Measurements from ENCODE around the gene BIRC2. TPM values are rescaled to one million over a fixed set of nuclear protein-coding genes. Genes with fewer than 3 reads are reported as not detected.

BIRC2 gene
- total RNA-seq, 1 donor from 2014 or later: 46.9 TPM

DNA sequence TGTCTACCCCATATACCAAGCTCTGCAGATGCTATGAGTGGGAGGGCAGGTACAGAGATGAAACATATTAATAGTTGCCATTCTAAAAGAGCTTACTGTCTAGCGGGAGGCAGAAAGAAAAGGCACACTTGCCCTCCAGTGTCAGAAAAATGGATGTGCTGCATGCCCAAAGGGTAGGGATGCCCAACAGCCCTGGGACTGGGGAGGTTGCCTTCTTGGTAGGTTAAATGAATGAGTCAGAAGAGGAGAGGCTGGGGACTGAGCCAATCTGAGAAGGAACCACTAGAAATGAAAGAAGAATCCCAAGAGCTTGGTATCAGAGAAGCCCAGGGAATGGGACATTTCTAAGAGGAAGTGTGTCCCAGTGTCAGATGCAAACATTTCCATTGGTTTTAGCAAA lies 28.5 kb upstream of the BIRC2 start:
- no peak overlapping the region for H3K27ac Mint-ChIP-seq
- peaks cover 15% of the 10 kb centered on the region for H3K4me1 Mint-ChIP-seq (ENCODE audit: unreplicated experiment)
- no peak for TF ChIP-seq CTCF (conservative IDR thresholded peaks at IDR 0.05)
- peak overlapping the region; percentile 13 for H3K4me3 Mint-ChIP-seq
- no peaks in the 10 kb centered on the region for H3K9me3 Mint-ChIP-seq
- peaks cover 15% of the 10 kb centered on the region for H3K27me3 Mint-ChIP-seq
- no peak for DNase-seq (ENCODE audit: extremely low spot score, unreplicated experiment)
- H3K36me3 Mint-ChIP-seq: no peaks in the 10 kb centered on the region

DNA sequence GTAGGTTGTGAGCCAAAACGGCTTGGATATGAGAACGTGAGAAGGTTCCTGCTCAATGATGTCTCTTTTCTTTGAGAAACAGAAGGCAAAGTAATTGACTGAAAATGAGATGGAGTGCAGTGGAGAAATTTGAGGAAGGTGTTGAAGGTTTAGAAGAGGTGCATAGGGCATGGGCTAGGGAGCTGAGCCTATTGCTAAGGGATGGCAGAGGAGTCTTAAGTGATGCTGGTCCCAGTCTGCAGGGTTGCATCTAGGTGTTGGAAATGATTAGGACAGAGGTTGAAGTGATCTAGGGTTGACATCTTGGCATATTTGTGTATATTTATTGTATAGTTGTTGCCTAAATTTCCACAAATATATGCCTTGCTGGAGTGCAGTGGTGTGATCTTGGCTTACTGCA lies 27.5 kb upstream of the BIRC2 start:
- Mint-ChIP-seq H3K36me3 (no peaks in the 10 kb centered on the region), H3K27ac (no peak overlapping the region), H3K9me3 (no peaks in the 10 kb centered on the region), H3K4me1 (ENCODE audit: unreplicated experiment) (peaks cover 12% of the 10 kb centered on the region), H3K4me3 (peak overlapping the region; percentile 7), H3K27me3 (peaks cover 15% of the 10 kb centered on the region)
- no peak for TF ChIP-seq CTCF (conservative IDR thresholded peaks at IDR 0.05)
- DNase-seq (ENCODE audit: extremely low spot score, unreplicated experiment): no peak

GRCh38 chr11:102320188-102320587 lies 26.8 kb upstream of the BIRC2 start:
- H3K4me1 Mint-ChIP-seq (ENCODE audit: unreplicated experiment): peaks cover 12% of the 10 kb centered on the region
- DNase-seq (ENCODE audit: extremely low spot score, unreplicated experiment): no peak
- TF ChIP-seq CTCF (conservative IDR thresholded peaks at IDR 0.05): no peak
- peaks cover 15% of the 10 kb centered on the region for H3K27me3 Mint-ChIP-seq
- H3K27ac Mint-ChIP-seq: no peak overlapping the region
- no peak overlapping the region for H3K4me3 Mint-ChIP-seq
- H3K36me3 Mint-ChIP-seq: no peaks in the 10 kb centered on the region
- H3K9me3 Mint-ChIP-seq: no peaks in the 10 kb centered on the region

DNA sequence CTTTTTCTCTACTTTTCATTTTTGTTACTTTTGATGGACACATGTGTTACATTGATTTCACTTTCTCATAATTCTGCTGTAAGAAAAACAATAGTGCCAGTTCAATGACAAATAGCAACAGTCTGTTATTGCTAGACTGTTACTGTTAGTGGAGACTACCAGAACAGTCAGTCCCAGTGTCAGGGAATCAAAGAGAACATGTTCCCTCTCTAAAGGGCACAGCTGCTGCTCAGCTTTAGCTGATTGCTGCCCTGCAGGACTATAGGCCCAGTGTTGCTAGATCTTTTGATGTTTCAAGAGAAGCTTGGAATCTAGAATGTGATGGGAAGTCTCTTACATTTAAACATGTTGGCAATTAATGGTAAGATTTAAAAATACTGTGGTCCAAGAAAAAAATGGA lies 26.3 kb upstream of the BIRC2 start:
- peaks cover 15% of the 10 kb centered on the region for H3K27me3 Mint-ChIP-seq
- H3K27ac Mint-ChIP-seq: no peak overlapping the region
- TF ChIP-seq CTCF (conservative IDR thresholded peaks at IDR 0.05): no peak
- peaks cover 12% of the 10 kb centered on the region for H3K4me1 Mint-ChIP-seq (ENCODE audit: unreplicated experiment)
- no peaks in the 10 kb centered on the region for H3K36me3 Mint-ChIP-seq
- no peaks in the 10 kb centered on the region for H3K9me3 Mint-ChIP-seq
- no peak overlapping the region for H3K4me3 Mint-ChIP-seq
- DNase-seq (ENCODE audit: extremely low spot score, unreplicated experiment): no peak

DNA sequence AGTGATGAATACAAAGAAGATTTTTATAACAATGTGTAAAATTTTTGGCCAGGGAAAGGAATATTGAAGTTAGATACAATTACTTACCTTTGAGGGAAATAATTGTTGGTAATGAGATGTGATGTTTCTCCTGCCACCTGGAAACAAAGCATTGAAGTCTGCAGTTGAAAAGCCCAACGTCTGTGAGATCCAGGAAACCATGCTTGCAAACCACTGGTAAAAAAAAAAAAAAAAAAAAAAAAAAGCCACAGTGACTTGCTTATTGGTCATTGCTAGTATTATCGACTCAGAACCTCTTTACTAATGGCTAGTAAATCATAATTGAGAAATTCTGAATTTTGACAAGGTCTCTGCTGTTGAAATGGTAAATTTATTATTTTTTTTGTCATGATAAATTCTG lies 24.5 kb upstream of the BIRC2 start:
- peaks cover 9% of the 10 kb centered on the region for H3K27me3 Mint-ChIP-seq
- DNase-seq (ENCODE audit: extremely low spot score, unreplicated experiment): no peak
- no peak overlapping the region for H3K27ac Mint-ChIP-seq
- H3K4me1 Mint-ChIP-seq (ENCODE audit: unreplicated experiment): peaks cover 2% of the 10 kb centered on the region
- H3K4me3 Mint-ChIP-seq: no peak overlapping the region
- no peaks in the 10 kb centered on the region for H3K9me3 Mint-ChIP-seq
- H3K36me3 Mint-ChIP-seq: no peaks in the 10 kb centered on the region
- TF ChIP-seq CTCF (conservative IDR thresholded peaks at IDR 0.05): no peak

Measured in type B pancreatic cell (in vitro differentiated cells).